ENCODE results near the gene AP5S1. TPM values are rescaled to one million over a fixed set of nuclear protein-coding genes. Genes with fewer than 3 reads are reported as not detected.
"Not testable (repeated sequence)": the region's sequence is repeated elsewhere in the genome, so short reads cannot be mapped to it uniquely, and the experiment has no call there.

The AP5S1 gene
- polyA plus RNA-seq, 1 donor: 11.8 TPM

DNA sequence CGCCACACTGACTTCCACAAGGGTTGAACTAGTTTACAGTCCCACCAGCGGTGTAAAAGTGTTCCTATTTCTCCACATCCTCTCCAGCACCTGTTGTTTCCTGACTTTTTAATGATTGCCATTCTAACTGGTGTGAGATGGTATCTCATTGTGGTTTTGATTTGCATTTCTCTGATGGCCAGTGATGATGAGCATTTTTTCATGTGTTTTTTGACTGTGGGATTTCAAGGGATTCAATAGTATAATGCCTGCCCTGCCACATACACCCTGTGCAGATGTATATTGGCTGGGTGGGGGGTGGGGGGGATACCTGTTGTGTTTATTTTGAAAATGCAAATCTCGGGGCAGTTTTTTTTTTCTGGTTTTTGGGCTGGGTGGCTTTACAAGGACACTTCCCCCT lies 26.2 kb upstream of the AP5S1 start:
- not testable (repeated sequence) for DNase-seq

DNA sequence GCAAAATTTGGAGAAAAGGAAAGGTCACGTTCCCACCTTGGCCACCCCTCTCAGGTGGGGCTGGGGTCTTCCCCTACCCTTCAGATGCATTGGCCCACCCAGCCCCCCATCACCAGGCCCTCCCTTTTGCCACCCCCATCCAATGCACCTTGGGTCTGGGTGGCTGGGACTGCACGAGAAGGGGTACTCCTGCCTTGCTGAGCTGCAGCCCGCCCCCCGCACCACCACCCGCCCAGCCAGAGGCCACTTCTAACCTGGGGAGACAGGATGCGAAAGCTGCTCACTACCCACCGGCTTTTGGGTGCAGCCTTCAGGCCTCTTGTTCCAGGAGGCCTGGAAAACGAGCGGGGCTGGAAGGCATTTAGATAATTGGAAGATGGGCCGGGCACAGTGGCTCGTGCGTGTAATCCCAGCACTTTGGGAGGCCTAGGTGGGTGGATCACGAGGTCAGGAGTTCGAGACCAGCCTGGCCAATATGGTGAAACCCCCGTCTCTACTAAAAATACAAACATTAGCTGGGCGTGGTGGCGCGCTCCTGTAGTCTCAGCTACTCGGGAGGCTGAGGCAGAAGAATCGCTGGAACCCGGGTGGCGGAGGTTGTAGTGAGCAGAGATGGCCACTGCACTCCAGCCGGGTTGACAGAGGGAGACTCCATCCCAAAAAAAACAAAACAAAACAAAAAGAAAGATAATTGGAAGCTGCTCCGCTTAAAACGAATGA lies 25.5 kb upstream of the AP5S1 start:
- no peak for DNase-seq

DNA sequence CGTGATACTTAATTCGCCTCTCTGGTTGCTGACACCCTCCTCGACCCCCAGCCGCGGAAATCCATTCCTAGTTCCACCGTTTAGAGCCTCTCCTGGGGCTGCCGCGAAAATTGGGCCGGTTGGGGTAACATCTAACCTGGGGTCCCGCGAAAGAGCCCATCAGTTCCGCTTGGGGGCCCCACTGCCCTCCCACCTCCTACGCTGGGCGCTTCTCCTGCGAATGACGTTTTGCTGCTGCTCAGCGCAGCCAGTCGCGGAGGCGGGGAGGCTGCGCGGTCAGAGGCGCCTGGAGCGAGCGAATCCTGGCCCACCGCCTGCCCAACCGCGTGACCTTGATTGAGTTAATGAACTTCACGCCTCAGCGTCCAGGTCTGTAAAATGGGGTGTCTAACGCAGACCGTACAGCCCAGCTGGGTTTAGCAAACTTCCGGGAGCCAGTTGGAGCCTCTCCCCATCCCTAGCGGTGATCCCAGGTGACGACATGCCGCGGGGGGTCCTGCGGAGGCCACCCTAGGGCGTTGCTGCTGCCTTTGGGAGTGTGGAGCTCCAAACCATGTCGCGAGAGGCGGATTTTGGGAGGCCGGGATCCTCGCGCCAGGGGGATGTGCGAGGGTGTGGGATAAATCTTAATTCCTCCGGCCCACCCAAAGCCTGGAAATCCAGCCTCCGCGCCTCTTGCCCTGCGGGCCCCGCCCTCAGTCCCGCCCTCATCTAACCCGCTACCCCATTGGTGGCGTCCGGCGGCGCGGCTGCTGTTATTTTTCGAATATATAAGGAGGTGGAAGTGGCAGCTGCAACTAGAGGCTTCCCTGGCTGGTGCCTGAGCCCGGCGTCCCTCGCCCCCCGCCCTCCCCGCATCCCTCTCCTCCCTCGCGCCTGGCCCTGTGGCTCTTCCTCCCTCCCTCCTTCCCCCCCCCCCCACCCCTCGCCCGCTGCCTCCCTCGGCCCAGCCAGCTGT lies 24.6 kb upstream of the AP5S1 start, which contains the start of gene CDC25B:
TSS of gene CDC25B (plus strand) at position 800 of the 958 bp plus-strand sequence. CDS start 222 bp downstream, outside the sequence.
- DNase-seq: peak; percentile 94

DNA sequence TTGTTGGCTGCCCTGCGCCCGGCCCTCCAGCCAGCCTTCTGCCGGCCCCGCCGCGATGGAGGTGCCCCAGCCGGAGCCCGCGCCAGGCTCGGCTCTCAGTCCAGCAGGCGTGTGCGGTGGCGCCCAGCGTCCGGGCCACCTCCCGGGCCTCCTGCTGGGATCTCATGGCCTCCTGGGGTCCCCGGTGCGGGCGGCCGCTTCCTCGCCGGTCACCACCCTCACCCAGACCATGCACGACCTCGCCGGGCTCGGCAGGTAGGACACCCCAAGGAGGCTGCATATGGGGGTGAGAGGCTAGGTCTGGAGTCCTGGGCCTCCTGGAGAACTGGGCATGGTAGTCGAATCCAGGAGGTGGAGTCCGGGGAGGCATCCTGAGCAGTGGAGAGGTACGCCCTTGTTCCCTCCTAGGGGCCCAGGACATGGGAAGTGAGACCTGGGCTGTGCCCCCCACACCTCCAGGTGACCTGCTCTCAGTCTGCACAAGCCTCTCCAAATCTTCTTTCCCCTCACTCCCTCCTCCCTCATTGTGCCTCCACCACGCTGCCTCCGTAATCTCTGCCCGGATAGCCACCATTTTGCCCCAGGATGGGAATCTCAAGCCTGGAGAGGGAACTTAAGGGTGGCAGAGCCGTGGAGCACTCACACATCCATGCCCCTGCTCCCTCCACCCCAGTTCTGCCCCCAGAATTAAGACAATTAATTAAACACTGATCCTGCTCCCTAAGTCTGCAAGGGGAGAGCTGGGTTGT lies 23.7 kb upstream of the AP5S1 start:
- no peak for DNase-seq

DNA sequence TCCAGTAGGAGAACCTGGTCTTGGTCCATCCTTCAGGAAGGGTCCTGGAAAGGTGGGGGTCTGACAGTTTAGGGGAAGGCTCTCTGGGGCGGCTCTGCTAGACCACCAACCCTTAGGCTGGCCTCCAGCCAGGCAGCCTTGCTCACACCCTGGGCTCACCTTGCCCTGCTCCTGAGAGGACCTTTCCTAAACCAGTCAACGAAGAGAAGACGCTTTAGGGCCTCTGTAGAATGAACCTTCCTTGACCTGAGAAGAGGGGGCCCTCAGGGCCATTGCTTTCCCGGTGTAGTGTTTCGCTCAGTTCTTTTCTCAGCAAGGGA lies 23.2 kb upstream of the AP5S1 start:
- DNase-seq: no peak

DNA sequence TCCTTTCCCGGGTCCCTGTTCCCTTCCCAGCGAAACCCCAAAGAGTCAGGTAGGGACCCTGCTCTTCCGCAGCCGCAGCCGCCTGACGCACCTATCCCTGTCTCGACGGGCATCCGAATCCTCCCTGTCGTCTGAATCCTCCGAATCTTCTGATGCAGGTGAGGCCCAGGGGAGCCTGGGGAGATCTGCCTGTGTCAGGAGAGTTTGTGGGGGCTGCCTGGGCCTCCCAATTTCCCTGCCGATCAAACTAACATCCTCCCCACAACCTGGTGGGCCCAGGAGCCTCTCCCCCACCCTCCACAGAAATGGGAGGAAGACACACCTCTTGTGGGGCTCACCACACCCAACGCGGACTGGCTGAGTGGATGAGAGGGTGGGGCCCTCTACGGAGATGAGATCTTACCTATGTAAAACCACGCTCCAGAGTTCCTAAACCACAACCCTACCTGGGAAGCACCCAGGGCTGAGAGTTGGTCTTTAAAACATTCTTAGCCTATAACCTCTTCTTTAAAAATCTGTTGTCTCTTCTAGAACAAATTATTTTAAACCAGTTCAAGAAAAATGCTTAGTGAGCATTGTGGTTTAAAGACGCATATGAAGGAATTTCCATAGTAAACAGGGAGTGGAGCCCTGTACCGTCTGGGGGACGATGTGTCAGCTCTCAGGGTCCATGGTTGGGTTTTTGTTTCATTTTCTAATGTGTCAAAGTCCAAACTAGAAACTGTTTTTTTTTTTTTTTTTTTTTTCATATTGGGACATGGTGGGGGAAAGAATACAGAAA lies 22.6 kb upstream of the AP5S1 start:
- DNase-seq: no peak

DNA sequence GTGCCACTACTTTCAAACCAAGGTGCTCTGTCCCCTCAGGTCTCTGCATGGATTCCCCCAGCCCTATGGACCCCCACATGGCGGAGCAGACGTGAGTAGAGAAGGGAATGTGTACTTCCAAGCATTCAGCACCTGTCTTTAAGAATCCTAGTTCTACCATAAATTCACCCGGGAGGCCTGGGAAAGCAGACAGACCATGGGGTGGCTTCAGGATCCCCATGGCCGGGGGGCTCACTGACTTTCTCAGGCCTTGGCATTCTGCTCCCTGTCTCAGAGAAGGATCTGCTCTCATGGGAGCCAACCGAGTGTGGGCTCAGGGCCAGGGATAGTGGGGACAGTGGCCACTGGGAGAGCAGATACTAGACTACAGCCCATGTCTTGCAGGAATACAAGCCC lies 22.0 kb upstream of the AP5S1 start:
- DNase-seq: no peak

DNA sequence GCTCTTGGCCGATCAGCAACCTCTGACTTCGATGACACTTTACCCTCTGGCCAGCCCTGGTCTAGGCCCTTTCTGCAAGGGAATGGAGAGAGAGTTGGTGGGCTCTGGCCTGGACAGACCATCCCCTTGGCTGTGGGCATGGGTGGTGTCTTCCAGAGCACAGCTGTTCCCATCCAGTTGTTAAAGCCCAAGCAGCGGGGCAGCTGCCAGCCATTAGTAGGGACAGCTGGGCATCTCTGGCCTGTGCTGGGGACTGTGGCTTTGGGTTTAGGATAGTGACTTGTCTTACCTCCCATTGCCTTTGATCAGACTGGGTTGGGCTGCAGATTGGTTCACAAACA lies 21.5 kb upstream of the AP5S1 start:
- no peak for DNase-seq

DNA sequence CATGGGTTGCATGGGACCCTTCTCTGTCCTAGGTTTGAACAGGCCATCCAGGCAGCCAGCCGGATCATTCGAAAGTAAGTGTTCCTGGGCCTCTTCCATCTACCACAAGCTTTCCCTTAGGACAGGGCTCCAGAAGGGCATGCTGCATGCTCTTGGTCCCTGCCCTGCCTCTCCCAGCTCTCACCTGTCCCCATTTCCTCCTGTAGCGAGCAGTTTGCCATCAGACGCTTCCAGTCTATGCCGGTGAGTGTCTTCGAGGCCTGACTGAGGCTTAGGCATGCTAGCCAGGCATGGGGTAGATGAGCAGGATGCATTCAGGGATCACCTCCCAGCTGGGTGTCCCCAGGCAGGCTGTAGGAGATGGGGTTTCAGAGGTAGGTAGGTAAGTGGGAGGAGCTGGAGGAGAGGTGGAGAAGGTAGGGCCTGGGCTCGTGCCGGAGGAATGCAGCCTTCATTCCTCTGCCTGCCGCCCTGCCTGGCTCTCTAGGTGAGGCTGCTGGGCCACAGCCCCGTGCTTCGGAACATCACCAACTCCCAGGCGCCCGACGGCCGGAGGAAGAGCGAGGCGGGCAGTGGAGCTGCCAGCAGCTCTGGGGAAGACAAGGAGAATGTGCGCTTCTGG lies 20.0 kb upstream of the AP5S1 start:
- no peak for DNase-seq

DNA sequence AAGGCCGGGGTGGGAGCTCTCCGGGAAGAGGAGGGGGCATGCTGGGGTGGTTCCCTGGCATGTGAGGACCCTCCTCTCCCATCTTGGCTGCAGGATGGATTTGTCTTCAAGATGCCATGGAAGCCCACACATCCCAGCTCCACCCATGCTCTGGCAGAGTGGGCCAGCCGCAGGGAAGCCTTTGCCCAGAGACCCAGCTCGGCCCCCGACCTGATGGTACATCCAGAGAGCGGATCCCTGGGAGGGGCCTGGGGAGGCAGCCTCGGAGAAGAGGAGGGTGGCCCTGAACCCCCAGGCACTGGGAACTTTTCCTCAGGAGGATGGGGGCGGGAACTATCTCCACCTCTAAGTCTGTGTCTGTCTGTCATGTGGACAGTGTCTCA lies 19.5 kb upstream of the AP5S1 start:
- no peak for DNase-seq

DNA sequence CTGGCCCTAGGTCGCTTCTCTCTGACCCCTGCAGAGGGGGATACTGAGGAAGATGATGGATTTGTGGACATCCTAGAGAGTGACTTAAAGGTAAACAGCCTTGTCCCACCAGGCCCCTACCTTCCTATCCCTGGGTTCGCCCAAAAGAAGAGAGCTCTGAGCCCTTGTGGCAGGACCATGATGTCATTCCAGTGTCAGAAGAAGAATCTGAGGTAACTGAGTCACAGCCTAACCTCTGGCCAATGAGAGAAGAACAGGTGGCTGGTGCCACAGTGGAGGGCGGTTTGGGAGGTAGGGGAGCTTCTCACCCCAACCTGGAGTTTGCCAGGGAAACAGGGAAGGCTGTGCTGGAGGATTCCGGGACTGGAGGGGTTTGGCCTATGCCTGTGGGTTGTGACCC lies 19.0 kb upstream of the AP5S1 start:
- no peak for DNase-seq

DNA sequence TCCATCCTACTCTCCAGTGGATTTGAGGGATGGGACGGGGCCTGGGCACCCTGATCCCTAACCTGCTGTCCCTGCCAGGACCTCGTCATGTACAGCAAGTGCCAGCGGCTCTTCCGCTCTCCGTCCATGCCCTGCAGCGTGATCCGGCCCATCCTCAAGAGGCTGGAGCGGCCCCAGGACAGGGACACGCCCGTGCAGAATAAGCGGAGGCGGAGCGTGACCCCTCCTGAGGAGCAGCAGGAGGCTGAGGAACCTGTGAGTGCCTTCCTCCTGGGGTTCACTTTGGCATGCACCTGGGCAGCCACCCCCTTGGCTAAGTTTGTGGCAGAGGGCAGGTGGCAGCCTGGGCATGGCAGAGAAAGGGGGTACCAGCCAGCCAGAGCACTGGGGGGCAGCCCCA lies 18.5 kb upstream of the AP5S1 start:
- DNase-seq: no peak

DNA sequence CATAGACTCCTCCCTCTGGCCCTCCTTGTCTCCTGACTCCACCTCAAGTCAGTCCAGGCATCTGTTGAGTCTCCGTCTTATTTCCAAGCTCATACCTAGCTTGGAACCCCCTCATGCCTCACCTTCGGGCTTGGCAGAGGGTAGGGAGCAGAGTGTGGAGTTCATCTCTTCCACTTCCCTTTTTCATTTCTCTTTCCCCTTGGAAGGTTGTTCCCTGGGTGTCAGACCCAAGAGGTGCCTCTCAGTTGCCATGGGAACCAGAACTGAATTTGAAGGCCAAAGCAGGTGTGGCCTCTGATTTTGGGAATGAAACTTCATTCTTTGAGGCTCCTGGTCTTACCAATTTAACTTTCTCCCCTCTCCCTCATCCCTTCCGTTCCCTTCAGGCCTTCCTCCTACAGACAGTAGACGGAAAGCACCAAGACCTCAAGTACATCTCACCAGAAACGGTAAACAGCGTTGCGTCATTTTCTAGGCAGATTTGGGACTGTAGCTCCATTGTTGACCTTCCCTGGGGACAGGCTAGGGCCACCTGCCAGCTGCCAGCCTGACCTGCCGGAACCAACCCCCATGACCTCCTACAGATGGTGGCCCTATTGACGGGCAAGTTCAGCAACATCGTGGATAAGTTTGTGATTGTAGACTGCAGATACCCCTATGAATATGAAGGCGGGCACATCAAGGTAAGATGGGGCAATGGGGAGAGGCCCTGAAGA lies 17.7 kb upstream of the AP5S1 start:
- DNase-seq: no peak

DNA sequence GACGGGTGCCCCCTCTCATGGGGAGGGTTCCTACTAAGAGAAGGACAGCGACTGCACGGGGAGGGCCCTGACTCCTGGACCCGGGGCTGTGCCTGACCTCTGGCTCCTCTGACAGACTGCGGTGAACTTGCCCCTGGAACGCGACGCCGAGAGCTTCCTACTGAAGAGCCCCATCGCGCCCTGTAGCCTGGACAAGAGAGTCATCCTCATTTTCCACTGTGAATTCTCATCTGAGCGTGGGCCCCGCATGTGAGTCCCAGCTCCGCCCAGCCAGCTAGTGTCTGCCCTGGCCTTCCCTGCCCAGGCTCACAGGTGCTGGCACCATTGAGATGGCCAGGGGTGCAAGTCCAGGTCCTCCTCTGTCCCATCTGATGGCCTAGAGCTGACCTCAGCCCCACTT lies 17.1 kb upstream of the AP5S1 start:
- no peak for DNase-seq

DNA sequence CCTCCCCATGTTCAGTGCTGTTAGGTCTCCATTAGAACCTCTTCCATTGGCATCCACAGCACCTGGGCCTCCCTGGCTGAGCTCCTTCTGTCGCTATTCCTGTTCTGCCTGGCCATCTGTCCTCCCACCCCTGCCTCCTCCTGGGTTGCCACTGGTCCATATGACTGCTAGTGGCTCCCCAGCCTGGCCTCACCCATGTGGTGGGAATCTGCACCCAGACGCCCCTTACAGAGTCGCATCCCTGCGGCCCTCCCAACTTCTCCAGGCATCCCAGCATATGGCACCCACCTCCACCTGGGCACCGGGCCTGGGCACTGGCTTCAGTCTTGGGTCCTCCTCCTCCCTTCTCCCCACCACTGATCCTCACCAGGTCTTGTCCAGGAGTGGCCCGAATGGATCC lies 16.5 kb upstream of the AP5S1 start:
- DNase-seq: no peak

DNA sequence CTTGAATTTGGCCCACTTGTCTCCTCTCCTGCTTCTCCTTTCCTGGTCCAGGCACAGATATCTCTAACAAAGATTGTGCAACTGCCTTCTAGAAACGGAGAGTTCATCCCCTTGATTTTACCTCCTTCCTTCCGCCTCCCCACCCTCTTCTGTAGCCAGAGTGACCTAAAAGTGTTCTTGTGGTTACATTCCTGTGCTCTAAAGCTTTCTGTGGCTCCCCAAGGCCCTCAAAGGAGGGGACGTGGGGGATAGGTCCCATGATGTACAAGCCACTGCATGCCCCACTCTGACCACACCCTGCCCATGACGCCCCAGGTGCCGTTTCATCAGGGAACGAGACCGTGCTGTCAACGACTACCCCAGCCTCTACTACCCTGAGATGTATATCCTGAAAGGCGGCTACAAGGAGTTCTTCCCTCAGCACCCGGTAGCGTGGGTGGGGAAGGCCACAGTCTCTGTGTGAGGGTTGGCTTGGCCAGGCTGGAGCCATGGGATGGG lies 16.0 kb upstream of the AP5S1 start:
- no peak for DNase-seq

DNA sequence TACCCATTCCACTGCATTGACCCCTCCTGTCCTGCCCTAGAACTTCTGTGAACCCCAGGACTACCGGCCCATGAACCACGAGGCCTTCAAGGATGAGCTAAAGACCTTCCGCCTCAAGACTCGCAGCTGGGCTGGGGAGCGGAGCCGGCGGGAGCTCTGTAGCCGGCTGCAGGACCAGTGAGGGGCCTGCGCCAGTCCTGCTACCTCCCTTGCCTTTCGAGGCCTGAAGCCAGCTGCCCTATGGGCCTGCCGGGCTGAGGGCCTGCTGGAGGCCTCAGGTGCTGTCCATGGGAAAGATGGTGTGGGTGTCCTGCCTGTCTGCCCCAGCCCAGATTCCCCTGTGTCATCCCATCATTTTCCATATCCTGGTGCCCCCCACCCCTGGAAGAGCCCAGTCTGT lies 15.6 kb upstream of the AP5S1 start:
- DNase-seq: no peak

DNA sequence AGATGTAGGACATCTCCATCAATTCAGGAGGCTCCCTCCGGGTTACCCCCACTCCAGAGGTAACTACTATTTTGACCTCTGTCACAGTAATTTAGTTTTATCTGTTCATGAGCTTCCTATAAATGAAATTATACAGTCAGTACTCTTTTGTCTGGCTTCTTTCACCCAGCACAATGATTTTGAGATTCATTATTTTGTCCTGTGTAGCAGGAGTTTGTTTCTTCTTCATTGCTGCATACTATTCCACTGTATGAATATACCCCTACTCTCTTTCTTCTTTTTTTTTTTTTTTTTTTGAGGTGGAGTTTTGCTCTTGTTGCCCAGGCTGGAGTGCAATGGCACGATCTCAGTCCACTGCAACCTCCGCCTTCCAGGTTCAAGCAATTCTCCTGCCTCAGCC lies 11.8 kb upstream of the AP5S1 start:
- no peak for DNase-seq

DNA sequence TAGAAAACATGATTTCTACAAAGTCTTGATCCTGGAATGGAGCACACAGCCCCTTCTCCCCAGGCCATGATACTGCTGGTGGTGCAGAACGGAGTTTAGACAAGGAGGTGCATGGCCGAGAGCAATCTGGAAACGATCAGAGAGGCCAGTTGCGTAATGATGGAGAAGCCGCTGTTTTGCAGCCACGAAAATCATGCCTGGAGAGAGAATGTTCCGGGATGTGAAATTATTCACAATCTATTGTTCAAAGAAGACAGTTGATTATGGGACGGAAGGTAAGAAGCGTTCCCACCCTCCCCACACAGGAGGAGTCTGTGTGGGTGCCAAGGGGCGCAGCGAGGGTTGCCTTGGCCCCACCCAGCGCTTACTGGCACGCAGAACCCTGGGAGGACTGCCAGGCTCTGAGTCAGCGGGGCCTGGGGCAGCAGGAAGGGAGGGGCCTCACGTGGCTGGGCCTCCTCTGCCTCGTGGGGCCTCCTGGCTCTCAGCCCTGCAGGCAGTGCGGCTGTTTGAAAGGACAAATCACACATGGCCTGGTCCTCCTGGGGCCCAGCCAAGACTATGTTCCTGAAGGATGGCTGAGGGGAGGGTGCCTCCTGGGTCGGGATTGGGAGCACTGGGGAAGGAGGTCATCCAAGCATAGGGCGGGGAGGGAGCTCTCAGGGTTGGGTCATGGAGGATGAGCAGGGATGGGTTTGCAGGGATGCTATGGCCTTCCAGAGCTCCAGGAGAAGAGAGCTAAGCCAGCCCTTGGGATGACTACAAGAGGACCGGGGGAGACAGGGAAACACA lies 8.7 kb upstream of the AP5S1 start:
- DNase-seq: peak; percentile 99

DNA sequence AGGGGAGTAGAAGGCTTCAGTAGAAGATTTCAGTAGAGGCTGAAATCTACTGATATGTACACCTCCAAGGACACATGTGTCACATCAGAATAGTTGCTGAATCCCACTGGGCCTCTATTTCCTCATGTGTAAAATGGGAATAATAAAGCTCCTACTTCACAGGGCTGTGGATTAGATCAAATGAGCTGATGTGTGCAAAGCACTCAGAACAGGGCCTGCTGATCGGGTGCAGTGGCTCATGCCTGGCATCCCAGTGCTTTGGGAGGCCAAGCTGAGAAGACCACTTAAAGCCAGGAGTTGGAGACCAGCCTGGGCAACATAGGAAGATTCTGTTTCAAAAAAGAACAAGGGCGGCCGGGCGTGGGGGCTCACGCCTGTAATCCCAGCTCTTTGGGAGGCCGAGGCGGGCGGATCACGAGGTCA lies 8.1 kb upstream of the AP5S1 start:
- DNase-seq: no peak

Measured in hindlimb muscle (tissue), 1 donor.